D341Med (cell line): ENCODE measurements around the gene CAPZA2.
"Not testable (repeated sequence)": the region's sequence is repeated elsewhere in the genome, so short reads cannot be mapped to it uniquely, and the experiment has no call there.

ENCODE experiments used
- DNase-seq: peaks from one replicate; pipeline ENCODE4 v3.0.0; 2012; ENCODE audit warnings: low spot score

Gene CAPZA2

GRCh38 chr7:116862234-116862950 lies at the start of gene CAPZA2:
Gene CAPZA2 (plus strand): TSS chr7:116862587. CDS start chr7:116862612, 25 bp downstream.
- DNase-seq = peak; percentile 100

- DNase-seq = no peak
Measured at GRCh38 chr7:116812860-116813259, 49.5 kb upstream of the CAPZA2 start.

- not testable (repeated sequence) for DNase-seq
Measured at GRCh38 chr7:116813371-116813770, 49.0 kb upstream of the CAPZA2 start.

- no peak for DNase-seq
Measured at GRCh38 chr7:116815041-116815440, 47.3 kb upstream of the CAPZA2 start.

- no peak for DNase-seq
Measured at GRCh38 chr7:116820149-116820548, 42.2 kb upstream of the CAPZA2 start.

- not testable (repeated sequence) for DNase-seq
Measured at GRCh38 chr7:116821647-116822046, 40.7 kb upstream of the CAPZA2 start.

GRCh38 chr7:116824449-116824848 lies 37.9 kb upstream of the CAPZA2 start:
- DNase-seq = no peak

GRCh38 chr7:116828281-116828680 lies 34.1 kb upstream of the CAPZA2 start:
- no peak for DNase-seq

- DNase-seq = no peak
Measured at GRCh38 chr7:116829041-116829440, 33.3 kb upstream of the CAPZA2 start.

- no peak for DNase-seq
Measured at GRCh38 chr7:116829493-116829892, 32.9 kb upstream of the CAPZA2 start.

GRCh38 chr7:116832692-116833091 lies 29.7 kb upstream of the CAPZA2 start:
- no peak for DNase-seq

GRCh38 chr7:116834815-116835504 lies 27.4 kb upstream of the CAPZA2 start:
- DNase-seq = no peak

GRCh38 chr7:116836048-116836447 lies 26.3 kb upstream of the CAPZA2 start:
- no peak for DNase-seq

GRCh38 chr7:116836911-116837310 lies 25.5 kb upstream of the CAPZA2 start:
- no peak for DNase-seq

GRCh38 chr7:116837586-116837985 lies 24.8 kb upstream of the CAPZA2 start:
- DNase-seq = no peak

- no peak for DNase-seq
Measured at GRCh38 chr7:116840256-116840655, 22.1 kb upstream of the CAPZA2 start.

- DNase-seq = no peak
Measured at GRCh38 chr7:116842371-116842770, 20.0 kb upstream of the CAPZA2 start.

- DNase-seq = no peak
Measured at GRCh38 chr7:116843378-116843777, 19.0 kb upstream of the CAPZA2 start.

- no peak for DNase-seq
Measured at GRCh38 chr7:116851175-116851574, 11.2 kb upstream of the CAPZA2 start.

- peak; percentile 38 for DNase-seq
Measured at GRCh38 chr7:116851671-116852070, 10.7 kb upstream of the CAPZA2 start.

- no peak for DNase-seq
Measured at GRCh38 chr7:116854132-116854531, 8.3 kb upstream of the CAPZA2 start.

GRCh38 chr7:116857052-116857451 lies 5.3 kb upstream of the CAPZA2 start:
- DNase-seq = no peak

- no peak for DNase-seq
Measured at GRCh38 chr7:116859323-116859722, 3.1 kb upstream of the CAPZA2 start.

GRCh38 chr7:116861717-116862116 lies 670 bp upstream of the CAPZA2 start:
- no peak for DNase-seq
